ENCODE measurements around the gene MRPL4. TPM values are rescaled to one million over a fixed set of nuclear protein-coding genes. Genes with fewer than 3 reads are reported as not detected.

The MRPL4 gene
- total and polyA plus RNA-seq, 10 of the 15 experiments (the other 5 are each of a cell fraction or from before 2014, with no cell fraction given), result 0.79 to 221 (median 112) TPM

DNA sequence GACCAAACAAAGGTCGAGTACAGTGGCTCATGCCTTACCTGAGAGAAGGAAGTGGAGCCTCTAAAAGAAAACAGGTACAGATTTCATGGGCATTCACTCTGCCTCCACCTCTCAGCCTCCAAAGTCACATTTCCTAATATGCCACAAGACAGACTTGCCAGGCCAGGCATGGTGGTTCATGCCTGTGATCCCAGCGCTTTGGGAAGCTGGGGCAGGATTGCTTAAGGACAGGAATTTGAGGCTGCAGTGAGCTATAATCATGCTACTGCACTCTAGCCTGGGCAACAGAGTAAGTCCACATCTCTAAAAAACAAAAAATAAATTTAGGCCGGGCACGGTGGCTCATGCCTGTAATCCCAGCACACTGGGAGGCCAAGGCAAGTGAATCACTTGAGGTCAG, 46.4 kb upstream of the MRPL4 start (continued):
- TF ChIP-seq CUX1 (IDR thresholded peaks at IDR 0.05; ENCODE audit: insufficient replicate concordance, low read depth, low read length), result no peak
- TF ChIP-seq CBX5 (IDR thresholded peaks at IDR 0.05; ENCODE audit: low read depth), result no peak
- no peak for TF ChIP-seq ZZZ3 (IDR thresholded peaks at IDR 0.05; ENCODE audit: control insufficient read depth, insufficient read length, low read depth)
- no peak for TF ChIP-seq ASH2L (IDR thresholded peaks at IDR 0.05; ENCODE audit: borderline replicate concordance, low read depth)

DNA sequence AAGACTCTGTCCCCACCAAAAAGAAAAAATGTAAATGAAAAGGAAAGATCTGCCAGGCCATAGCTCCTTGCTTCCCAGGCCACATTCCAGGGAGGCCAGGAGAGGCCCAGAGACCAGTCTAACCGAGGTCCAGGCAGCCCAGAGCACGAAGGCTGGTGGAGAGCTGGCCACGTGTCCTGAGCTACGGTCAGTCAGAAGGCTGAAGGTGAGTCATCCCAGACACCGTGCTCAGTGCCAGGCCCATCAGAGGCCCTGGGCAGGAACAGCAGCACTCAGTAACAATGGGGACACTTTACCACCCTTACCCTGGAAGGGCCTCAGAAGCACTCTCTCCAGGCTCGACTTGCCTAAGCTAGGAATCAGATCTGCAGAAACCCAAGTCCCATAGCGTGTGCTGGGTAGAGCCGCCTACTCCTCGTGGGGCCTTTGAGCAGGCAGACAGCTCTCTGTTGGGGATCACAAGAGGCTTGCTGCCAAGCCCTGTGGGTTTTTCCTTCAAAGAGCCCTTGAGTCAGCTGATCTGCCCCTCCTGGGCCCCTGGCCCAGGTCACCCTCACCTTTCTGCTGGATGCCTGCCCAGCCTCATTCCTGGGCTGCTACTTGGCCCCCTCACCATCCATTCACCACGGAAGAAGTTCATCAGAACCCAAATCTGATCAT, 45.7 kb upstream of the MRPL4 start:
- H3K27ac ChIP-seq (ENCODE audit: control insufficient read depth, insufficient read depth), result no peak overlapping the region
- no peaks in the 10 kb centered on the region for H3K27me3 ChIP-seq (replicated peaks in 1 of 2; ENCODE audit: control insufficient read depth in 2 of 2, insufficient read depth in 2 of 2, low read length in 1 of 2)
- DNase-seq (ENCODE audit: low read depth, low spot score) (no peak), FAIRE-seq (no peak), ATAC-seq (no peak; the same call in 2 of the 3 replicates)
- no peaks in the 10 kb centered on the region for H4K20me1 ChIP-seq (ENCODE audit: control insufficient read depth, insufficient read depth)
- no peak overlapping the region for H2AFZ ChIP-seq (ENCODE audit: control insufficient read depth, low read depth, low read length)
- no peaks in the 10 kb centered on the region for H3K79me2 ChIP-seq (ENCODE audit: control insufficient read depth, insufficient read depth, low read length)
- H3K9ac ChIP-seq (ENCODE audit: control insufficient read depth, insufficient read depth, low read length), result no peak overlapping the region
- H3K36me3 ChIP-seq (ENCODE audit: control insufficient read depth in 2 of 2, insufficient read depth in 2 of 2, low read length in 1 of 2), result no peaks in the 10 kb centered on the region
- peaks cover 12% of the 10 kb centered on the region for H3K4me1 ChIP-seq (ENCODE audit: control insufficient read depth, insufficient read depth, low read length)
- intact Hi-C loops (cut with micrococcal nuclease; ENCODE audit: unreplicated experiment), result no loop called here
- CTCF ChIA-PET, result interaction anchor here (0.8 kb wide), 1 partner anchor 73 kb away, joined by 3 read pairs; no protein-coding TSS in a partner anchor
- no peak overlapping the region for H3K4me2 ChIP-seq (ENCODE audit: control insufficient read depth, insufficient read depth)
- H3K4me3 ChIP-seq, result no peak overlapping the region
- SMC1A ChIA-PET (ENCODE audit: uncharacterized antibody, unreplicated experiment), result interaction anchor here (0.6 to 0.9 kb wide), 3 partner anchors 9 to 20 kb away, joined by 3 read pairs; no protein-coding TSS in a partner anchor
- RAD21 ChIA-PET (ENCODE audit: unreplicated experiment), result interaction anchor here (0.8 to 1.3 kb wide), 2 partner anchors 32 to 43 kb away, joined by 3 to 4 read pairs; no protein-coding TSS in a partner anchor
- H3K9me3 ChIP-seq (replicated peaks; ENCODE audit: control insufficient read depth, insufficient read depth, low read length), result peaks cover 3% of the 10 kb centered on the region; the same call in 1 of the 3 replicates
- WGBS (ENCODE audit: insufficient coverage, insufficient replicate concordance, low lambda C conversion rate, missing lambda C conversion rate), result 67% methylated on average over 10 of the region's 10 CpGs
- POLR2A ChIA-PET, result interaction anchor here (0.7 kb wide), 1 partner anchor 203 kb away, joined by 7 read pairs; no protein-coding TSS in a partner anchor
- no TSS peak for BruUV-seq (replicated peaks)
- in situ Hi-C loops (cut with MboI), result no loop called here
- TF ChIP-seq EP300 (IDR thresholded peaks at IDR 0.05; ENCODE audit: borderline replicate concordance in 1 of 2, control insufficient read depth in 1 of 2, low read depth in 2 of 2, low read length in 2 of 2) (no peak), MYB (IDR thresholded peaks at IDR 0.05; ENCODE audit: borderline replicate concordance, low read depth, low read length) (no peak), BHLHE40 (IDR thresholded peaks at IDR 0.05; ENCODE audit: borderline replicate concordance in 1 of 2, low read depth in 2 of 2, low read length in 1 of 2) (no peak), NRF1 (conservative IDR thresholded peaks at IDR 0.05; ENCODE audit: low read depth, low read length) (no peak), ZBTB11 (CRISPR knock-in tag; IDR thresholded peaks at IDR 0.05) (no peak)

All from GM12878 (cell line).